HepG2 (cell line): ENCODE data around the gene ATG4B. TPM values are rescaled to one million over a fixed set of nuclear protein-coding genes. Genes with fewer than 3 reads are reported as not detected.

Source experiments
- ATAC-seq: fragments of 200-7000 bp; cut with Tn5 transposase; 3 replicates; pipeline ENCODE4 v1.9.1; 2020; ENCODE audit warnings: mild to moderate bottlenecking, moderate library complexity
- BruUV-seq: library from RNA; stranded (reverse); fragments of 400-500 nt; replicated peaks from 2 replicates; lab custom pipeline; 2021; lab: Mats Ljungman, UMichigan
- CTCF ChIA-PET: fragments of 300-600 bp; formaldehyde crosslinking; extraction: SDS; loops from one replicate; lab custom pipeline; 2021; ENCODE audit warnings: low total read pairs, inconsistent platforms, low intra/inter-chr PET ratio; lab: Yijun Ruan, JAX
- POLR2A ChIA-PET: fragments of 350-600 bp; sonication (Branson Sonifier 250); formaldehyde crosslinking; loops from one replicate; lab custom pipeline; 2020; ENCODE audit warnings: antibody characterized with exemption, inconsistent platforms; lab: Yijun Ruan, JAX
- DNase-seq: peaks from one replicate; pipeline ENCODE4 v3.0.0-alpha.2; 2015; ENCODE audit warnings: low spot score
- FAIRE-seq: peaks from 3 replicates; lab custom pipeline; 2011; peaks lifted over from hg19 to GRCh38; lab: Jason Lieb, UNC
- H2AFZ ChIP-seq: one replicate; pipeline ENCODE4 v1.6.1; 2011; ENCODE audit warnings: low read length, inconsistent platforms
- H3K27ac ChIP-seq: fragments of 300-600 bp; 3 replicates; pipeline ENCODE4 v1.8.0; 2011; ENCODE audit warnings: mixed run types, mild to moderate bottlenecking, mixed read lengths, low read length, inconsistent platforms; ENCODE audit not compliant: insufficient read depth; ENCODE audit errors: extremely low read length
- H3K27me3 ChIP-seq, 2 experiments: fragments of 200-600 bp in 1 of 2; 2 replicates in 1 of 2; 3 replicates in 1 of 2; pipeline versions ENCODE4 v1.6.0 to v1.8.0; 2011; ENCODE audit warnings: low read length in 2 of 2, mild to moderate bottlenecking in 2 of 2, moderate library complexity in 2 of 2, inconsistent platforms in 1 of 2; ENCODE audit not compliant: insufficient read depth in 2 of 2, control insufficient read depth in 1 of 2
- H3K36me3 ChIP-seq, 2 experiments: fragments of 200-600 bp in 1 of 2; replicated peaks in 1 of 2; 2 replicates in 1 of 2; 3 replicates in 1 of 2; pipeline versions ENCODE4 v1.5.1 to v1.8.0; 2011; ENCODE audit warnings: low read length in 2 of 2, inconsistent platforms in 1 of 2; ENCODE audit not compliant: insufficient read depth in 2 of 2, control insufficient read depth in 1 of 2
- H3K4me1 ChIP-seq: 2 replicates; pipeline ENCODE4 v1.5.1; 2012; ENCODE audit warnings: low read length, inconsistent platforms; ENCODE audit not compliant: insufficient read depth
- H3K4me2 ChIP-seq: 2 replicates; pipeline ENCODE4 v1.6.0; 2011; ENCODE audit warnings: low read depth, low read length, inconsistent platforms
- H3K4me3 ChIP-seq, 3 experiments: fragments of 200-600 bp in 1 of 3; sonication (generic), shearing (Covaris generic) in 1 of 3; replicated peaks in 1 of 3; 2 replicates each; pipeline ENCODE4 v1.5.1; 2011 to 2016; ENCODE audit warnings: low read length in 3 of 3, inconsistent platforms in 2 of 3, low read depth in 2 of 3, mild to moderate bottlenecking in 2 of 3, control low read depth in 1 of 3, mixed read lengths in 1 of 3; ENCODE audit not compliant: insufficient read depth in 1 of 3
- H3K79me2 ChIP-seq: one replicate; pipeline ENCODE4 v1.6.1; 2011; ENCODE audit warnings: low read length, inconsistent platforms; ENCODE audit not compliant: insufficient read depth
- H3K9ac ChIP-seq: 2 replicates; pipeline ENCODE4 v1.6.0; 2011; ENCODE audit warnings: mild to moderate bottlenecking, low read depth, low read length, inconsistent platforms; ENCODE audit not compliant: insufficient read depth
- H3K9me3 ChIP-seq: 2 replicates; pipeline ENCODE4 v1.5.1; 2012; ENCODE audit warnings: mild to moderate bottlenecking, low read length
- H4K20me1 ChIP-seq: 2 replicates; pipeline ENCODE4 v1.6.0; 2011; ENCODE audit warnings: inconsistent platforms, mild to moderate bottlenecking, low read length, moderate library complexity; ENCODE audit not compliant: insufficient read depth
- ARHGAP35 ChIP-seq: sonication (generic); formaldehyde crosslinking; IDR thresholded peaks from 2 replicates; pipeline ENCODE4 v1.9.0; 2022; ENCODE audit warnings: mild to moderate bottlenecking, inconsistent platforms, moderate library complexity, missing genetic modification reagents, borderline replicate concordance
- ATF1 ChIP-seq: IDR thresholded peaks from 2 replicates; pipeline ENCODE4 v1.6.1; 2016; ENCODE audit warnings: mild to moderate bottlenecking, control low read depth
- CREBL2 ChIP-seq: sonication (generic); formaldehyde crosslinking; IDR thresholded peaks from 2 replicates; pipeline ENCODE4 v1.8.1; 2023; ENCODE audit warnings: missing genetic modification reagents, mild to moderate bottlenecking, borderline replicate concordance
- KLF11 ChIP-seq: IDR thresholded peaks from 2 replicates; pipeline ENCODE4 v1.6.1; 2016; ENCODE audit warnings: missing compliant biosample characterization
- MIER2 ChIP-seq: IDR thresholded peaks from 2 replicates; pipeline ENCODE4 v1.6.1; 2016; ENCODE audit warnings: missing biosample characterization, missing genetic modification reagents
- NR2F1 ChIP-seq, 2 experiments: fragments of 450-650 bp in 1 of 2; formaldehyde crosslinking in 1 of 2; IDR thresholded peaks; 2 replicates each; pipeline versions ENCODE4 v1.5.0 to v1.6.1; 2016 to 2020; ENCODE audit warnings: mild to moderate bottlenecking in 1 of 2, missing compliant biosample characterization in 1 of 2, missing genetic modification reagents in 1 of 2, moderate library complexity in 1 of 2
- SNAI1 ChIP-seq: sonication (generic); formaldehyde crosslinking; IDR thresholded peaks from 2 replicates; pipeline ENCODE4 v1.5.0; 2020; ENCODE audit warnings: mild to moderate bottlenecking, missing genetic modification reagents, borderline replicate concordance
- TRAFD1 ChIP-seq: sonication (generic); formaldehyde crosslinking; IDR thresholded peaks from 2 replicates; pipeline ENCODE4 v1.5.1; 2020; ENCODE audit warnings: missing genetic modification reagents, mild to moderate bottlenecking, borderline replicate concordance
- YEATS2 ChIP-seq: sonication (generic); formaldehyde crosslinking; IDR thresholded peaks from 2 replicates; pipeline ENCODE4 v1.4.0; 2020; ENCODE audit warnings: missing genetic modification reagents, borderline replicate concordance
- ZEB1 ChIP-seq: IDR thresholded peaks from 2 replicates; pipeline ENCODE4 v1.6.1; 2012; ENCODE audit warnings: mild to moderate bottlenecking, low read depth, inconsistent platforms; ENCODE audit not compliant: insufficient replicate concordance
- ZHX2 ChIP-seq, 2 experiments: sonication (generic) in 1 of 2; formaldehyde crosslinking in 1 of 2; IDR thresholded peaks; 2 replicates each; pipeline versions ENCODE4 v1.6.1 to v1.9.0; 2014 to 2022; ENCODE audit warnings: antibody characterized with exemption in 1 of 2, borderline replicate concordance in 1 of 2, inconsistent platforms in 1 of 2, low read depth in 1 of 2, missing genetic modification reagents in 1 of 2
- ZNF282 ChIP-seq: fragments of 450-650 bp; IDR thresholded peaks from 2 replicates; pipeline ENCODE4 v1.6.1; 2018; ENCODE audit not compliant: partially characterized antibody
- ZNF720 ChIP-seq: sonication (generic); formaldehyde crosslinking; IDR thresholded peaks from 2 replicates; pipeline ENCODE4 v1.4.0; 2020; ENCODE audit warnings: missing genetic modification reagents
- ZNF792 ChIP-seq: IDR thresholded peaks from 2 replicates; pipeline ENCODE4 v1.6.1; 2016
- WGBS: methylation state at CpG from one replicate; pipeline ENCODE4 v1.1.6; 2017; ENCODE audit warnings: low lambda C conversion rate; 5-methylcytosine and 5-hydroxymethylcytosine counted together
- in situ Hi-C: cut with HindIII; loops from 2 replicates; pipeline ENCODE4 v1.10.0; 2017; ENCODE audit warnings: low pct_unique_long_range_greater_than_20kb; ENCODE audit not compliant: extremely low pct_ligation_motif_present
- intact Hi-C: fragments of 100-400 bp; cut with micrococcal nuclease; formaldehyde crosslinking; loops from one replicate; pipeline ENCODE4 v1.10.0; 2022; ENCODE audit not compliant: unreplicated experiment
- polyA plus RNA-seq, 8 experiments: library from polyadenylated mRNA; depleted of rRNA in 3 of 8; stranded (reverse) in 7 of 8; unstranded in 1 of 8; fragments of >200 nt; fragmentation: Illumina TruSeq in 4 of 8; extraction: Trizol in 4 of 8; gene quantifications; 2 replicates each; pipeline versions ENCODE4 v1.2.1 to v1.2.3, GENCODE V29; 2011 to 2016; ENCODE audit warnings: low read depth in 4 of 8, missing spikeins in 1 of 8, mixed read lengths in 1 of 8; ENCODE audit not compliant: insufficient read depth in 1 of 8
- total RNA-seq, 5 experiments: library from RNA; depleted of rRNA; stranded (reverse); fragments of >200 nt; fragmentation: Illumina TruSeq; extraction: Trizol; gene quantifications; 2 replicates each; pipeline ENCODE4 v1.2.3, GENCODE V29; 2016; ENCODE audit warnings: low read depth in 1 of 5

The ATG4B gene
- total and polyA plus RNA-seq, 2 of the 13 experiments (the other 11 are each of a cell fraction or from before 2014, with no cell fraction given): 95.5 to 239 TPM

- H3K4me2 ChIP-seq: peak overlapping the region; percentile 48
- no TSS peak for BruUV-seq
- DNase-seq (peak; percentile 76), FAIRE-seq (peak; percentile 37), ATAC-seq (peak; percentile 98)
- H3K79me2 ChIP-seq: peaks cover 50% of the 10 kb centered on the region
- peaks cover 41% of the 10 kb centered on the region for H3K4me1 ChIP-seq
- WGBS: 39% methylated on average over 11 of the region's 13 CpGs
- H3K4me3 ChIP-seq: no peak overlapping the region
- in situ Hi-C loops: no loop called here
- H4K20me1 ChIP-seq: no peaks in the 10 kb centered on the region
- H3K9ac ChIP-seq: peak overlapping the region; percentile 51
- intact Hi-C loops: no loop called here
- no peaks in the 10 kb centered on the region for H3K27me3 ChIP-seq
- POLR2A ChIA-PET: interaction anchor here (0.7 to 1.0 kb wide), 2 partner anchors 18 to 33 kb away, joined by 4 read pairs; partner anchors contain the start of gene DTYMK
- no peaks in the 10 kb centered on the region for H3K9me3 ChIP-seq
- H3K27ac ChIP-seq: peak overlapping the region; percentile 64
- H2AFZ ChIP-seq: no peak overlapping the region
- peaks cover 31 to 62% of the 10 kb centered on the region in 2 experiments for H3K36me3 ChIP-seq
- CTCF ChIA-PET: no interaction called here
- TF ChIP-seq ATF1 (CRISPR knock-in tag) (no peak), NR2F1 (CRISPR knock-in tag; IDR thresholded peaks at IDR 0.05) (peak in 1 of 2 experiments; percentile 36; a peak in 1 of 4 replicates), YEATS2 (CRISPR knock-in tag) (peak; percentile 66; the same call in 1 of the 2 replicates), ZNF282 (no peak), ZHX2 (IDR thresholded peaks at IDR 0.05; ENCODE audit: low read depth) (peak; percentile 44; the same call in 1 of the 2 replicates), ZHX2 (CRISPR knock-in tag; IDR thresholded peaks at IDR 0.05; ENCODE audit: borderline replicate concordance) (no peak), CREBL2 (CRISPR knock-in tag) (no peak), SNAI1 (no peak), ZEB1 (no peak), ARHGAP35 (CRISPR knock-in tag) (0 out of 2 replicates have a peak, but pooled peaks have one; percentile 59), MIER2 (peak; percentile 63; the same call in 1 of the 2 replicates), TRAFD1 (CRISPR knock-in tag) (peak; percentile 79; the same call in 1 of the 2 replicates), ZNF792 (CRISPR knock-in tag) (peak; percentile 77; the same call in 1 of the 2 replicates), ZNF720 (CRISPR knock-in tag) (no peak), KLF11 (CRISPR knock-in tag) (no peak)
Observed at GRCh38 chr2:241653210-241653750, 15.8 kb downstream of the ATG4B start.
